Aorta (tissue), 5 donors: Measurements from ENCODE around the gene NUDT16. TPM values are rescaled to one million over a fixed set of nuclear protein-coding genes. Genes with fewer than 3 reads are reported as not detected.

Experiments
- ATAC-seq: fragments of 200-7000 bp; cut with Tn5 transposase; one replicate; pipeline ENCODE4 v1.9.1; 2022; ENCODE audit warnings: moderate library complexity; ENCODE audit not compliant: low FRiP score
- DNase-seq, 2 donors: peaks; one replicate each; pipeline ENCODE4 v3.0.0-alpha.2; 2020
- H3K27ac ChIP-seq, 2 donors: one replicate each; pipeline ENCODE4 v1.5.1; 2013; ENCODE audit warnings: low read length in 2 of 2, mild to moderate bottlenecking in 2 of 2, moderate library complexity in 2 of 2, control low read depth in 1 of 2, inconsistent platforms in 1 of 2, low read depth in 1 of 2
- H3K27me3 ChIP-seq, 2 donors: one replicate each; pipeline ENCODE4 v1.6.1; 2013; ENCODE audit warnings: control low read depth in 1 of 2, low read length in 1 of 2, mild to moderate bottlenecking in 1 of 2, moderate library complexity in 1 of 2; ENCODE audit not compliant: insufficient read depth in 2 of 2, control insufficient read depth in 1 of 2
- H3K36me3 ChIP-seq, 2 donors: one replicate each; pipeline ENCODE4 v1.6.1; 2013; ENCODE audit warnings: control low read depth in 1 of 2, low read length in 1 of 2, mild to moderate bottlenecking in 1 of 2; ENCODE audit not compliant: insufficient read depth in 2 of 2, control insufficient read depth in 1 of 2
- H3K4me1 ChIP-seq, 2 donors: one replicate each; pipeline ENCODE4 v1.6.1; 2013; ENCODE audit warnings: low read length in 2 of 2, control low read depth in 1 of 2, mild to moderate bottlenecking in 1 of 2, moderate library complexity in 1 of 2; ENCODE audit not compliant: insufficient read depth in 2 of 2, control insufficient read depth in 1 of 2
- H3K4me3 ChIP-seq, 2 donors: one replicate each; pipeline ENCODE4 v1.5.1; 2013; ENCODE audit warnings: low read length in 2 of 2, control low read depth in 1 of 2, mild to moderate bottlenecking in 1 of 2
- H3K9me3 ChIP-seq: one replicate; pipeline ENCODE4 v1.6.1; 2013; ENCODE audit warnings: mild to moderate bottlenecking, low read length; ENCODE audit not compliant: control insufficient read depth
- WGBS, 2 donors: extraction: QIAGEN DNeasy Blood & Tissue Kit; methylation state at CpG; one replicate each; pipeline ENCODE4 v1.1.7; 2013; 5-methylcytosine and 5-hydroxymethylcytosine counted together
- intact Hi-C, 2 donors: fragments of 100-400 bp; cut with DNase I; formaldehyde crosslinking; loops; one replicate each; pipeline versions ENCODE4 v1.14.2 to v1.15.0; 2022
- polyA plus RNA-seq, 2 donors: library from polyadenylated mRNA; stranded (reverse); fragments of 200-250 nt; gene quantifications; one replicate each; pipeline ENCODE4 v1.2.3, GENCODE V29; 2013
- total RNA-seq, 2 donors: library from RNA; stranded (reverse); fragmentation: NEBNext Ultra II Directional; extraction: Animal tissue kit (Norgen Biotek cat#: 25700); gene quantifications; one replicate each; pipeline ENCODE4 v1.2.1, GENCODE V29; 2021
- donor health status: healthy with polysubstance abuse.
- donor health status: Bipolar disorder and iron deficiency.
- donor health status: DM: no; HTN: no; CAD: no.
- donor health status: DM: no; HTN: no; CAD: no.
- donor health status: DM: yes; HTN: yes; CAD: no.

NUDT16 gene
- total and polyA plus RNA-seq, 4 donors, result 20.2 to 40.4 (median 23.5) TPM

DNA sequence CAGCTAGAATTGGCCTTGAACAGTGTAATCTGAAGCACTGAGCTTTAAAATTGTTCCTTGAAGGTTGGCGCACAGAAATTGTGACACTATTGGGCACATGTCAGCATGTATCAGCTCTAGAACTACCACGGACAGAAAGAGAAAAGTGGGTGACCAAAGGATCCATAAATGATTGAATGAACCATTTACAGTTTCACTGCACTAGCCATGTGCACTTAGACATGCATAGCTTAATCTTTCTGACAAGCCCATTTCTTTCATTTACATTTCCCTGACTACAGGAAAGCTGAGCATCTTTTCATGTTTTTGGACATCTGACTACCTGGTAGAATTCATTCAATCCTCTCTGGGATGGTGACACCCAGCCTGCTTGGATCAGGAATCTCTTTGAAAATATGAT, 36.2 kb downstream of the NUDT16 start:
- Histone ChIP-seq H3K27ac (no peak overlapping the region), H3K36me3 (no peaks in the 10 kb centered on the region), H3K4me1 (no peaks in the 10 kb centered on the region), H3K4me3 (no peak overlapping the region), H3K27me3 (no peaks in the 10 kb centered on the region), H3K9me3 (no peaks in the 10 kb centered on the region)
- WGBS, 2 donors, result 84 to 93% methylated on average over 2 of the region's 2 CpGs
- ATAC-seq, result no peak
- intact Hi-C loops, result no loop called here
- no peak for DNase-seq

DNA sequence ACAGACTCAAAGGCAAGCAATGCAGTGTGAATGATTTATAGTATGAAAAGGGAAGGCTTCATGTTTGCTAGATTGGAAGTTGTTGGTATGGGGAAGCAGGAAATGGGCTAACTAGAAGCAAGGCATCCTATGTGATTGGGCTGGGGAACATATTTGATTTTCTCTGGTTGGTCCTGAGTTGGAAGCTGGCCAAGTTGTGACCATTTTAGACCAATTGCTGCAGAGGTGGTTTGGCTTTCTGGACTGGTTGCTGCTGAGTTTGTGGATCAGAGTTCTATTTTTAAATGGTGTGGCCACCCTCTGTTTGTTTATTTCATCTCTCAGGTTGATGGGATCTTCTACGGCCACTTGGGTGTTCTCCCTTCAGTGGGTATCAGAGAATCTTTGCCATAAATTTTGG, 39.7 kb downstream of the NUDT16 start:
- intact Hi-C loops, result no loop called here
- ATAC-seq, result no peak
- Histone ChIP-seq H3K4me3 (no peak overlapping the region), H3K27ac (no peak overlapping the region), H3K4me1 (no peaks in the 10 kb centered on the region), H3K9me3 (no peaks in the 10 kb centered on the region), H3K27me3 (no peaks in the 10 kb centered on the region), H3K36me3 (no peaks in the 10 kb centered on the region)
- DNase-seq, result no peak
- WGBS, 2 donors, result 71 to 83% methylated on average over 1 of the region's 1 CpG

DNA sequence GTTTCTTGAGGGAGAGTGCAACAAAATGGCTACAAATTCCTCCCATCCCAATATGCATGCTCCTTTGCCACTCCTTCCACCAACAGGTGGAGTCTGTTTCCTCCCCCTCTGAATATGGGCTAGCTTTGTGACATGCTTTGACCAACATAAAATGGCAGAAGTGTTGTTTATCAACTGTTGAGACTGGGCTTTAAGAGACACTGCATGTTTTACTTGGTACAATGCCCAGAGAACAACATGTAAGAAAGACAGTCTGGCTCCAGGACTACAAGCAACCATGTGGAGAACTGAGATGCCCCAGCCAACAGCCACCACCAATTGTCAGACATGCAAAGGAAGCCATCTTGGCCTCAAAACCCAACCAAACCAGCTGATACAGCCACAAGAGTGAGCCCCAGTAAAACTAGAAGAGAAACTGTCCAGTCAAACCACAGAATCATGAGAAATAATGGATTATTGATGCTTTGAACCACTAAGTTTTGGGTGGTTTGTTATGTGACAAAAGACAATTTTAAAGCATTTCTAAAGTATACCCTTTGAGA, 40.5 kb downstream of the NUDT16 start:
- no peaks in the 10 kb centered on the region for H3K27me3 ChIP-seq
- DNase-seq (no peak), ATAC-seq (no peak)
- H3K4me3 ChIP-seq, result no peak overlapping the region
- H3K9me3 ChIP-seq, result no peaks in the 10 kb centered on the region
- H3K4me1 ChIP-seq, result no peaks in the 10 kb centered on the region
- no peak overlapping the region for H3K27ac ChIP-seq
- H3K36me3 ChIP-seq, result no peaks in the 10 kb centered on the region
- intact Hi-C loops, result no loop called here

DNA sequence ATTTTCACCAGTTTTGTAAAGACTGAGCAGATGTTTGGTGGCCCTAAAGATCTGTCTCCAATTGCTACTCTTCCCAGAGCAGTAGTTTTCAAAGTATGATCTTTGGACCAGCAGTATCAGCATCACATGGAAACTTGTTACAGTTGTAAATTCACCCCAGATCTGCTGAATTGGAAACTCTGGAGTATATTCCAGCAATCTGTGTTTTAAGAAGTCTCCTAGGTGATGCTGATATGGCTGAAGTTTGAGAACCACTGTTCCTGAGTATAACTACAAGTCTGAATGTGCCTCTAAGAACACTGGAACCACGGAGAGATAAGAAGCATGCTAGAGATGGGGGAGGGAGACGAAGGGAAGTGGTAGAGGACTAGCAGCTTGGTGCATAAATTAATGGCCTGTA, 45.7 kb downstream of the NUDT16 start:
- intact Hi-C loops, result no loop called here
- WGBS, 2 donors, result 42 to 58% methylated on average over 2 of the region's 2 CpGs
- DNase-seq, result no peak
- Histone ChIP-seq H3K27me3 (no peaks in the 10 kb centered on the region), H3K4me1 (no peaks in the 10 kb centered on the region), H3K27ac (no peak overlapping the region), H3K9me3 (peaks cover 1% of the 10 kb centered on the region), H3K4me3 (no peak overlapping the region), H3K36me3 (no peaks in the 10 kb centered on the region)
- ATAC-seq, result no peak

DNA sequence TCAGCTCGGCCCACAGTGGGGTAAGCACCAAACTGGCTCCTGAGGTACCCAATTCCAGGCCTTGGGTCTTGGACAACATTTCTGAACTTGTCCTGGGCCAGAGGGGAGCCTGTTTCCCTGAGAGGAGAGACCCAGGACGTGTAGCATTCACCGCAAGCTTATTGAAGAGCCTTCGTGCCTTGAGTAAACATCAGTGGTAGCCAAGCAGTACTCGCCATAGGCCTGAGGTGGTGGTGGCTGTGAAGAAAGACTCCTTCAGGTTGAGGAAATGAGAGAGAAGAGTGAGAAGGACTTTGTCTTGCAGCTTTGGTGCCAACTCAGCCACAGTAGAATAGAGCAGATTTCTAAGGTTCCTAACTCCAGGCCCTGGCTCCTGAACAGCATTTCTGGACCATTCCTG, 50.2 kb downstream of the NUDT16 start:
- no peaks in the 10 kb centered on the region for H3K36me3 ChIP-seq
- DNase-seq (no peak), ATAC-seq (no peak)
- H3K9me3 ChIP-seq, result peaks cover 1% of the 10 kb centered on the region
- no peaks in the 10 kb centered on the region for H3K4me1 ChIP-seq
- H3K27ac ChIP-seq, result no peak overlapping the region
- no peaks in the 10 kb centered on the region for H3K27me3 ChIP-seq
- WGBS, 2 donors, result 60 to 78% methylated on average over 5 of the region's 5 CpGs
- no peak overlapping the region for H3K4me3 ChIP-seq
- intact Hi-C loops, result no loop called here

DNA sequence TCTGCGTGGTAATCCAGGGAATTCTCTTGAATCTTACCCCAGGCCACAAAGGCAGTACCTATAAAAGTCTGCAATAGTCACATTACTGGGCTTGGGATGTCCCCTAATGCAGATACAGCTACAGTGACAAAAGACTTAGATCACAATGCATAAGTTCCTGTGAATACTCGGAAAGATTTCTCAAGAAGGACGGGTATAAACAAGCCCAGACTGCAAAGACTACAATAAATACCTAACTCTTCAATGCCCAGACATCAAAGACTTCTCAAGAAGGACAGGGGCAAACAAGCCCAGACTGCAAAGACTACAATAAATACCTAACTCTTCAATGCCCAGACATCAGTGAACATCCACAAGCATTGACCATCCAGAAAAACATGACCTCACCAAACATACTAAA, 50.9 kb downstream of the NUDT16 start:
- H3K27me3 ChIP-seq, result no peaks in the 10 kb centered on the region
- no peak overlapping the region for H3K27ac ChIP-seq
- H3K9me3 ChIP-seq, result peaks cover 1% of the 10 kb centered on the region
- no peaks in the 10 kb centered on the region for H3K36me3 ChIP-seq
- ATAC-seq, result no peak
- intact Hi-C loops, result no loop called here
- H3K4me1 ChIP-seq, result no peaks in the 10 kb centered on the region
- 69 to 70% methylated on average over 3 of the region's 3 CpGs for WGBS, 2 donors
- H3K4me3 ChIP-seq, result no peak overlapping the region
- no peak for DNase-seq

DNA sequence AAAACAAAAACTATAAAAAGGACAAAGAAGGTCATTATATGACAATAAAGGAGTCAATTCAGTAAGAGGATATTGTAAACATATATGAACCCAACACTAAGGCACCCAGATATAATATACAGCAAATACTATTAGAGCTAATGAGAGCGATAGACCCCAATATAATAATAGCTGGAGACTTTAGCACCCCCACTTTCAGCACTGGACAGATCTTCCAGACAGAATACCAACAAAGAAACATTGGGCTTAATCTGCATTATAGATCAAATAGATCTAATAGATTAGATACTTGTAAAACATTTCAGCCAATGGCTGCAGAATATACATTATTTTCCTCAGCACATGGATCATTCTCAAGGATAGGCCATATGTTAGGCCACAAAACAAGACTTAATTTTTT, 53.4 kb downstream of the NUDT16 start:
- 88 to 93% methylated on average over 1 of the region's 1 CpG for WGBS, 2 donors
- H3K27me3 ChIP-seq, result no peaks in the 10 kb centered on the region
- no peak for DNase-seq
- no peaks in the 10 kb centered on the region for H3K36me3 ChIP-seq
- intact Hi-C loops, result no loop called here
- no peak overlapping the region for H3K27ac ChIP-seq
- no peak overlapping the region for H3K4me3 ChIP-seq
- no peak for ATAC-seq
- no peaks in the 10 kb centered on the region for H3K9me3 ChIP-seq
- no peaks in the 10 kb centered on the region for H3K4me1 ChIP-seq

Other genes with a start within 250 kb of the NUDT16 start
- 10 to 100 TPM; 44.7 to 52.5 TPM for gene MRPL3, start 121.2 kb downstream of the NUDT16 start, total RNA-seq
- gene MRPL3, start 121.2 kb downstream of the NUDT16 start, polyA plus RNA-seq, result 10 to 100 TPM; 40.9 to 51.7 TPM